NCI-H1436 treated with DMSO at 0.1 percent for 48 hours (cell line): ENCODE data around the gene NARF.
"Not testable (repeated sequence)": the region's sequence is repeated elsewhere in the genome, so short reads cannot be mapped to it uniquely, and the experiment has no call there.

Experiments used
- DNase-seq: peaks from one replicate; lab custom pipeline; 2025; lab: John Stamatoyannopoulos, UW

NARF gene

DNA sequence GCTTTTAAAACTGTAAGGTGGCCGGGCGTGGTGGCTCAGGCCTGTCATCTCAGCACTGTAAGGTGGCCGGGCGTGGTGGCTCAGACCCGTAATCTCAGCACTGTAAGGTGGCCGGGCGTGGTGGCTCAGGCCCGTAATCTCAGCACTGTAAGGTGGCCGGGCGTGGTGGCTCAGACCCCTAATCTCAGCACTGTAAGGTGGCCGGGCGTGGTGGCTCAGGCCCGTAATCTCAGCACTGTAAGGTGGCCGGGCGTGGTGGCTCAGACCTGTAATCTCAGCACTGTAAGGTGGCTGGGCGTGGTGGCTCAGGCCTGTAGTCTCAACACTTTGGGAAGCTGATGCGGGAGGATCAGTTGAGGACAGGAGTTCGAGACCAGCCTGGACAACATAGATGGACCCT is 80.5 kb downstream of the NARF start:
- not testable (repeated sequence) for DNase-seq
